ENCODE measurements around the gene PRSS33. TPM values are rescaled to one million over a fixed set of nuclear protein-coding genes. Genes with fewer than 3 reads are reported as not detected.

Gene PRSS33
- total RNA-seq, 4 donors from 2014 or later: not detected

GRCh38 chr16:2748757-2749455 lies 38.5 kb downstream of the PRSS33 start:
- no peaks in the 10 kb centered on the region for H3K9me3 ChIP-seq
- no peaks in the 10 kb centered on the region for H3K27me3 ChIP-seq
- in situ Hi-C loops (cut with MboI; ENCODE audit: low pct_ligation_motif_present in 1 of 4, low pct_unique_long_range_greater_than_20kb in 1 of 4, low sequenced_read_pairs in 3 of 4): no loop called here
- no peak overlapping the region for H3K27ac ChIP-seq
- peaks cover 6 to 11% (median 7%) of the 10 kb centered on the region in 4 donors for H3K4me1 ChIP-seq
- H3K4me3 ChIP-seq: no peak overlapping the region
- WGBS, 2 donors (ENCODE audit: low coverage in 1 of 2): 88% methylated on average over 6 of the region's 7 CpGs; no CpG with 5 or more reads in 1 of the 2 donors
- no peak for DNase-seq
- no peaks in the 10 kb centered on the region for H3K36me3 ChIP-seq
- TF ChIP-seq CTCF (IDR thresholded peaks at IDR 0.05) (no peak), POLR2AphosphoS5 (IDR thresholded peaks at IDR 0.05) (no peak), POLR2A (IDR thresholded peaks at IDR 0.05) (no peak), EP300 (IDR thresholded peaks at IDR 0.05; ENCODE audit: low read depth) (no peak)
- intact Hi-C loops (cut with DNase I; ENCODE audit: low total_unique reads): no loop called here

- TF ChIP-seq EP300 (IDR thresholded peaks at IDR 0.05; ENCODE audit: low read depth) (no peak), POLR2A (IDR thresholded peaks at IDR 0.05) (no peak), CTCF (IDR thresholded peaks at IDR 0.05) (no peak), POLR2AphosphoS5 (IDR thresholded peaks at IDR 0.05) (no peak)
- in situ Hi-C loops (cut with MboI; ENCODE audit: low pct_ligation_motif_present in 1 of 4, low pct_unique_long_range_greater_than_20kb in 1 of 4, low sequenced_read_pairs in 3 of 4) (no loop called here), intact Hi-C loops (cut with DNase I; ENCODE audit: low total_unique reads) (no loop called here)
- H3K27me3 ChIP-seq: no peaks in the 10 kb centered on the region
- H3K4me3 ChIP-seq: no peak overlapping the region
- H3K36me3 ChIP-seq: no peaks in the 10 kb centered on the region
- 90% methylated on average over 9 of the region's 9 CpGs; no CpG with 5 or more reads in 1 of the 2 donors for WGBS, 2 donors (ENCODE audit: low coverage in 1 of 2)
- no peaks in the 10 kb centered on the region for H3K4me1 ChIP-seq
- no peaks in the 10 kb centered on the region for H3K9me3 ChIP-seq
- no peak overlapping the region for H3K27ac ChIP-seq
- no peak for DNase-seq
These were observed 41.4 kb downstream of the PRSS33 start for GRCh38 chr16:2745961-2746360.

GRCh38 chr16:2745116-2745890 lies 42.1 kb downstream of the PRSS33 start:
- H3K9me3 ChIP-seq: no peaks in the 10 kb centered on the region
- no peaks in the 10 kb centered on the region for H3K36me3 ChIP-seq
- no peak overlapping the region for H3K27ac ChIP-seq
- no peaks in the 10 kb centered on the region for H3K27me3 ChIP-seq
- WGBS, 2 donors (ENCODE audit: low coverage in 1 of 2): 73% methylated on average over 15 of the region's 15 CpGs; no CpG with 5 or more reads in 1 of the 2 donors
- H3K4me1 ChIP-seq: no peaks in the 10 kb centered on the region
- TF ChIP-seq POLR2AphosphoS5 (IDR thresholded peaks at IDR 0.05) (no peak), EP300 (IDR thresholded peaks at IDR 0.05; ENCODE audit: low read depth) (no peak), POLR2A (IDR thresholded peaks at IDR 0.05) (no peak), CTCF (IDR thresholded peaks at IDR 0.05) (no peak)
- intact Hi-C loops (cut with DNase I; ENCODE audit: low total_unique reads) (no loop called here), in situ Hi-C loops (cut with MboI; ENCODE audit: low pct_ligation_motif_present in 1 of 4, low pct_unique_long_range_greater_than_20kb in 1 of 4, low sequenced_read_pairs in 3 of 4) (no loop called here)
- H3K4me3 ChIP-seq: no peak overlapping the region
- DNase-seq: no peak

- TF ChIP-seq POLR2A (IDR thresholded peaks at IDR 0.05) (no peak), POLR2AphosphoS5 (IDR thresholded peaks at IDR 0.05) (no peak), EP300 (IDR thresholded peaks at IDR 0.05; ENCODE audit: low read depth) (no peak), CTCF (IDR thresholded peaks at IDR 0.05) (no peak)
- no peak for DNase-seq
- 70 to 91% methylated on average over 2 to 6 of the region's 6 CpGs for WGBS, 2 donors (ENCODE audit: low coverage in 1 of 2)
- Histone ChIP-seq H3K4me3 (no peak overlapping the region), H3K27me3 (peaks cover 1% of the 10 kb centered on the region), H3K9me3 (no peaks in the 10 kb centered on the region), H3K27ac (no peak overlapping the region), H3K36me3 (no peaks in the 10 kb centered on the region), H3K4me1 (no peaks in the 10 kb centered on the region)
- intact Hi-C loops (cut with DNase I; ENCODE audit: low total_unique reads) (no loop called here), in situ Hi-C loops (cut with MboI; ENCODE audit: low pct_ligation_motif_present in 1 of 4, low pct_unique_long_range_greater_than_20kb in 1 of 4, low sequenced_read_pairs in 3 of 4) (no loop called here)
These were observed 42.6 kb downstream of the PRSS33 start for GRCh38 chr16:2744711-2745110.
